ENCODE data around the gene ZXDC.

The ZXDC gene

DNA sequence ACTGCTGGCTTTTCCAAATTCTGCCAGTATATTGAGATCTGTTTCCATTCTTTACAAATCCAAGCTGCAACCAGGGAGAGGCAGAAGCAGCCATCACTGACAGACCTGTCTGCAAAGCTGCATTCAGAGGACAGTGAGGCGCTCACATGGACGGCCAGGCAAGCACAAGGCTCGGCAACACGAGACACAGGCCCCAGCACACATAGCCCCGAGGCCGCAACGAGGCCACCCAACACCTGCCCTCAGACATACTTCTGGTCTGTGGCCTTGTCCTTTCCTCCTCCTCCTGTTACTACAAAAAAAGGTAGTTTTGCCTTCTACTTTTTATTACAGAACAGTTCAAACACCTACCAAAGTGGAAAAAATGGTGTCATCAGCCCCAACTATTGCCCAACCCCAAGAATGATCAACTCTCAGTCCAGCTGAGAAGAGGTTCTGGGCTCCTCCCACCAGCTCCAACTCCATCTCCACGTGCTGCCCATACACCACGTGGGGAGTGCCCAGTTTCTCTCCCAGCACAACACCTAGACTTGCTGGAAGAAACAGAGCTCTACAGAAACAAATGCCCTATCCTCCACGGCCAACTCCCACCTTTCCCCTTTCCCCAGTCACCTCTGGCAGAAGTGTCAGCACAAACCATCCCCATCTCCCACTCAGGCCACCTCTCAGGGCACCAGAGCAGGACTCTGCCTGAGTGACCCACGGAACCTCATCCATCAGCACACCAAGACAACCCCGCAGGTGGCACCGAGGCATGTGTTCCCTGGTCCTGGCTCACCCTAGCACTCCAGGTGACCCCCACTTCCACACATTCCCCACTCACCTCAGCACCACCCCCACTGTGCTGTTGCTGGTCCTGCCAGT, 7.4 kb downstream of the ZXDC start:
- no peak overlapping the region for H3K27ac Mint-ChIP-seq

DNA sequence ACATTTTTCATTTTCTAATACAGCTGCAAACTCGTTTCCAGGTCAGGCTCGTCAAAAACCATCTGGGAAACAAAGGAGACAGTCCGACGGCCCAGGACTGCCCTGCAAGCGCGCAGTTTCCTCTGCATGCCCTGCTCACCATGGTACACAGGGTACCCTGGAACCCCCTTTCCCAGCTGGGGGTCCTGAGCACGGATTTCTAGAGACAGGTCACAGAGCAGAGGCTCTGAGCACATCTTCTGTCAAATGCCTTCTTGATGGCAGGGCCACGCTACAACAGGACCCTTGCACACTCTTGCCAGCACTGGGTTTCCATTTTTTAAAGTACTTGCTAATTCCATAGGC, 8.1 kb downstream of the ZXDC start:
- peaks cover 16% of the 10 kb centered on the region for H3K4me1 Mint-ChIP-seq
- no peaks in the 10 kb centered on the region for H3K9me3 Mint-ChIP-seq
- H3K4me3 Mint-ChIP-seq: no peak overlapping the region
- no peaks in the 10 kb centered on the region for H3K27me3 Mint-ChIP-seq (ENCODE audit: low read depth)
- TF ChIP-seq, protein P1, sequence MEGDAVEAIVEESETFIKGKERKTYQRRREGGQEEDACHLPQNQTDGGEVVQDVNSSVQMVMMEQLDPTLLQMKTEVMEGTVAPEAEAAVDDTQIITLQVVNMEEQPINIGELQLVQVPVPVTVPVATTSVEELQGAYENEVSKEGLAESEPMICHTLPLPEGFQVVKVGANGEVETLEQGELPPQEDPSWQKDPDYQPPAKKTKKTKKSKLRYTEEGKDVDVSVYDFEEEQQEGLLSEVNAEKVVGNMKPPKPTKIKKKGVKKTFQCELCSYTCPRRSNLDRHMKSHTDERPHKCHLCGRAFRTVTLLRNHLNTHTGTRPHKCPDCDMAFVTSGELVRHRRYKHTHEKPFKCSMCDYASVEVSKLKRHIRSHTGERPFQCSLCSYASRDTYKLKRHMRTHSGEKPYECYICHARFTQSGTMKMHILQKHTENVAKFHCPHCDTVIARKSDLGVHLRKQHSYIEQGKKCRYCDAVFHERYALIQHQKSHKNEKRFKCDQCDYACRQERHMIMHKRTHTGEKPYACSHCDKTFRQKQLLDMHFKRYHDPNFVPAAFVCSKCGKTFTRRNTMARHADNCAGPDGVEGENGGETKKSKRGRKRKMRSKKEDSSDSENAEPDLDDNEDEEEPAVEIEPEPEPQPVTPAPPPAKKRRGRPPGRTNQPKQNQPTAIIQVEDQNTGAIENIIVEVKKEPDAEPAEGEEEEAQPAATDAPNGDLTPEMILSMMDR (IDR thresholded peaks at IDR 0.05; ENCODE audit: unreplicated experiment in 3 of 3): no peak
- H3K36me3 Mint-ChIP-seq (ENCODE audit: low read depth): peaks cover 70% of the 10 kb centered on the region
- no peak overlapping the region for H3K27ac Mint-ChIP-seq

More for the DNA sequence above, 7.4 kb downstream of the ZXDC start:
- H3K27me3 Mint-ChIP-seq (ENCODE audit: low read depth): no peaks in the 10 kb centered on the region
- H3K9me3 Mint-ChIP-seq: no peaks in the 10 kb centered on the region
- H3K4me1 Mint-ChIP-seq: peaks cover 23% of the 10 kb centered on the region
- TF ChIP-seq, protein P1 (IDR thresholded peaks at IDR 0.05; ENCODE audit: unreplicated experiment in 3 of 3): no peak
- H3K4me3 Mint-ChIP-seq: no peak overlapping the region
- peaks cover 77% of the 10 kb centered on the region for H3K36me3 Mint-ChIP-seq (ENCODE audit: low read depth)

DNA sequence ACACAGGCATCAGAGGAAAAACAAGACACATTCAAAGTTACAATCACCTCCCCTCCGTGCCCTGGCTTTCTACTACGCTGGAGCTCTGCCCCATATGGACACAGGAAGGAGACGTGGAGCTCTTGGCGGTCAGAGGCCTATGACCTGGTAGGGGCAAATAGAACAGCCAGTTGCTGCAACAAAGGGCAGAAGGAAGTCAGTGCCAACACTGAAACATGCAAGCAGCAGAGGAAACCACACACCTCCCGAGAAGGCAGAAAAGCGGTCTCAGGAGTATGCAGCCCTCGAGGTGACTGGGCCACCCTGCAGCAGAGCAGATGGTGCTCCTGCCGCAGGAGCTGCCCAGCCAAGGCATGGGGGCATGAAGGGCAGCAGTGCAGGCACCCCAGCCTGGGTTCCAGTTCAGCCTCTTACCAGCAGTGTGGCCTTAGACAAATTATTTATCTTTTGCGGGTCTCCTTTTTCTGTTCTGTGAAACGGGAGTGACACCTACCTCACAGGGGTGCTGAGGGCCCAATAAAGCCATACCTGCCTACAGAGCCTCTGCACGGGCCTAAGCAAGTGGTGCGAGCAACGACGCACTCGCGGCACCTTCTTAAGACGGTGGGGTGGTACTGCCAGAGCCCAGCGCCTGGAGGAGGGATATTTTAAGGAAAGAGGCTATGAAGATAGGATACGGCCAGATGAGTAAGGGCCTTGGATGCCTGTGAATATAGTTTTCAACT, 8.6 kb downstream of the ZXDC start:
- H3K9me3 Mint-ChIP-seq: no peaks in the 10 kb centered on the region
- peaks cover 10% of the 10 kb centered on the region for H3K4me1 Mint-ChIP-seq
- no peak overlapping the region for H3K27ac Mint-ChIP-seq
- TF ChIP-seq, protein P1 (IDR thresholded peaks at IDR 0.05; ENCODE audit: unreplicated experiment in 3 of 3): no peak
- peaks cover 68% of the 10 kb centered on the region for H3K36me3 Mint-ChIP-seq (ENCODE audit: low read depth)
- no peak overlapping the region for H3K4me3 Mint-ChIP-seq
- no peaks in the 10 kb centered on the region for H3K27me3 Mint-ChIP-seq (ENCODE audit: low read depth)

DNA sequence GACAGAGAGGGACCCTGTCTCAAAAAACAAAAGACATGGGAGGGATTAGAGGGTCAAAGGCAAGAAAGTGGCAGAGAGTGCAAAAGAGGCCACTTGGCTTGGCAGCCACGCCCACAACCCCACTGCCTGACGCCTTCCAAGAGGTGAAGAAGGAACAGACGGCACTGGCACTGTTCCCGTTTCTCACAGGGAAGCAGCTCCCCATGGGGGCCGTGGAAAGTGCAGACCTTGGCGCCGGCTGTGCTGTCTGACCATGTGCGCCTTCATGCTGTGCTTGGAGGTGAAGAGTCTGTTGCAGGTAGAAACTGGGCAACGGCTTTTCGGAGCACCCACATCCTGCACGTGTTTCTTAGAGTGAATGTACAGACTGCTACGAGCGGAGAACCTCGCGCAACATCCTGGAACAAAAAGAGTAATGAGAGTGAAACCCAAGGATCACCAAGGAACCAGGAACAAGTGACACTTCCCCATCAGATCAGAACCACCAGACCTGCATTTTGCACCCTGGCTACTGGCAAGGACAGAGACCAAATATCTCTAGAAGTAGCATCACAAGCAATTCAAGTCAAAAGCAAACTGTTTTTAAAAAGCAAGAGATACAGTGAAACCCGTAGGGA, 9.7 kb downstream of the ZXDC start:
- Mint-ChIP-seq H3K27ac (no peak overlapping the region), H3K36me3 (ENCODE audit: low read depth) (peaks cover 71% of the 10 kb centered on the region), H3K27me3 (ENCODE audit: low read depth) (no peaks in the 10 kb centered on the region), H3K4me1 (peaks cover 9% of the 10 kb centered on the region), H3K9me3 (no peaks in the 10 kb centered on the region), H3K4me3 (no peak overlapping the region)
- TF ChIP-seq, protein P1 (IDR thresholded peaks at IDR 0.05; ENCODE audit: unreplicated experiment in 3 of 3): no peak

DNA sequence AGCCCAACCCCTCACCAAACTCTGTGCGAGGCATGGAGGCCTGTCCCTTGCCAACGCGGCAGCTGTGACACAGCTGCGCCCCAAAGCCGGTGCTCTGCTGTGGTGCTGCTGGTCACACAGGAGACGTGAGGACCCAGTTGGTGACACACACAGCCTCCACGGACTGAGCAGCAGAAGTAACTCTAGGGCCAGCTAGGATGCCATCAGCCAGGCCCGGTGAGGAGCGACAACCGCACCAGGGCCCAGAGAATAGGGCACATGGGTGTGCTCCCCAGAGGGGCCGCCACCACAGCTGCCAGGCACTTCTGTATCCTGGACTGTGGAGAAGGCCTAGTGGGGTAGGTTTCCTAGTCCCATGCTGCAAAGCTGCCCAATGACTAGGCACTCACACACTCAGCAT, 10.7 kb downstream of the ZXDC start:
- Mint-ChIP-seq H3K27ac (no peak overlapping the region), H3K27me3 (ENCODE audit: low read depth) (no peaks in the 10 kb centered on the region), H3K36me3 (ENCODE audit: low read depth) (peaks cover 68% of the 10 kb centered on the region), H3K4me1 (peaks cover 9% of the 10 kb centered on the region), H3K4me3 (no peak overlapping the region), H3K9me3 (no peaks in the 10 kb centered on the region)
- TF ChIP-seq, protein P1 (IDR thresholded peaks at IDR 0.05; ENCODE audit: unreplicated experiment in 3 of 3): no peak

Data from nephron (organoid).